Inflammatory macrophage treated with lipopolysaccharide for 4 hours (primary cell): ENCODE data around the gene G2E3.
"Not testable (repeated sequence)": the region's sequence is repeated elsewhere in the genome, so short reads cannot be mapped to it uniquely, and the experiment has no call there.

Source experiments
- DNase-seq: peaks from one replicate; pipeline ENCODE4 v3.0.0-alpha.2; 2020

Gene G2E3

GRCh38 chr14:30560581-30560980, 1.6 kb downstream of the G2E3 start:
- DNase-seq: no peak

GRCh38 chr14:30564235-30564867, 5.4 kb downstream of the G2E3 start:
- DNase-seq: no peak

GRCh38 chr14:30564868-30565248, 5.9 kb downstream of the G2E3 start:
- DNase-seq: no peak

- DNase-seq: no peak
Observed at GRCh38 chr14:30569216-30569902, 10.4 kb downstream of the G2E3 start.

GRCh38 chr14:30569903-30570226, 10.9 kb downstream of the G2E3 start:
- DNase-seq: no peak

GRCh38 chr14:30572237-30572636, 13.3 kb downstream of the G2E3 start:
- DNase-seq: no peak

- DNase-seq: no peak
Observed at GRCh38 chr14:30572771-30573170, 13.8 kb downstream of the G2E3 start.

- DNase-seq: no peak
Observed at GRCh38 chr14:30573226-30573814, 14.4 kb downstream of the G2E3 start.

- no peak for DNase-seq
Observed at GRCh38 chr14:30573966-30574365, 15.0 kb downstream of the G2E3 start.

- peak; percentile 6 for DNase-seq
Observed at GRCh38 chr14:30574777-30575176, 15.8 kb downstream of the G2E3 start.

GRCh38 chr14:30576333-30576732, 17.4 kb downstream of the G2E3 start:
- DNase-seq: not testable (repeated sequence)

- DNase-seq: no peak
Observed at GRCh38 chr14:30580616-30581282, 21.8 kb downstream of the G2E3 start.

GRCh38 chr14:30581283-30581625, 22.3 kb downstream of the G2E3 start:
- no peak for DNase-seq

- no peak for DNase-seq
Observed at GRCh38 chr14:30582376-30582775, 23.4 kb downstream of the G2E3 start.

- no peak for DNase-seq
Observed at GRCh38 chr14:30584058-30584630, 25.2 kb downstream of the G2E3 start.

GRCh38 chr14:30585204-30585603, 26.2 kb downstream of the G2E3 start:
- no peak for DNase-seq

- no peak for DNase-seq
Observed at GRCh38 chr14:30587141-30587540, 28.2 kb downstream of the G2E3 start.

- no peak for DNase-seq
Observed at GRCh38 chr14:30588873-30589272, 29.9 kb downstream of the G2E3 start.

- peak; percentile 82 for DNase-seq
Observed at GRCh38 chr14:30596935-30597334, 38.0 kb downstream of the G2E3 start.

- DNase-seq: no peak
Observed at GRCh38 chr14:30597504-30597903, 38.5 kb downstream of the G2E3 start.

GRCh38 chr14:30600922-30601918, 42.3 kb downstream of the G2E3 start:
- DNase-seq: peak; percentile 47

GRCh38 chr14:30603402-30603801, 44.4 kb downstream of the G2E3 start:
- DNase-seq: no peak
